Large intestine (tissue), 3 donors: Measurements from ENCODE around the gene TMPRSS11F. TPM values are rescaled to one million over a fixed set of nuclear protein-coding genes. Genes with fewer than 3 reads are reported as not detected.

Experiments used
- DNase-seq, 2 donors: peaks; one replicate each; pipeline versions ENCODE4 v3.0.0 to v3.0.0-alpha.2; 2013
- H3K27ac ChIP-seq: one replicate; pipeline ENCODE4 v1.5.1; 2013; ENCODE audit warnings: low read length
- H3K27me3 ChIP-seq: 2 replicates; pipeline ENCODE4 v1.6.1; 2013; ENCODE audit warnings: low read length; ENCODE audit not compliant: control insufficient read depth, insufficient read depth
- H3K36me3 ChIP-seq: 2 replicates; pipeline ENCODE4 v1.6.1; 2013; ENCODE audit warnings: low read length; ENCODE audit not compliant: control insufficient read depth, insufficient read depth
- H3K4me1 ChIP-seq: one replicate; pipeline ENCODE4 v1.6.1; 2013; ENCODE audit warnings: low read length; ENCODE audit not compliant: control insufficient read depth, insufficient read depth
- H3K4me3 ChIP-seq: one replicate; pipeline ENCODE4 v1.5.1; 2013; ENCODE audit warnings: low read length
- H3K9me3 ChIP-seq: one replicate; pipeline ENCODE4 v1.6.1; 2013; ENCODE audit warnings: mild to moderate bottlenecking, low read depth, low read length, moderate library complexity; ENCODE audit not compliant: control insufficient read depth
- WGBS: methylation state at CpG from one replicate; pipeline ENCODE4 v1.1.5; 2013; ENCODE audit warnings: low lambda C conversion rate; ENCODE audit not compliant: insufficient coverage; 5-methylcytosine and 5-hydroxymethylcytosine counted together
- polyA plus RNA-seq: library from polyadenylated mRNA; unstranded; fragments of 120-200 nt; gene quantifications from one replicate; pipeline ENCODE4 v1.2.1, GENCODE V29; 2013

The TMPRSS11F gene
- polyA plus RNA-seq, 1 donor, result not detected

DNA sequence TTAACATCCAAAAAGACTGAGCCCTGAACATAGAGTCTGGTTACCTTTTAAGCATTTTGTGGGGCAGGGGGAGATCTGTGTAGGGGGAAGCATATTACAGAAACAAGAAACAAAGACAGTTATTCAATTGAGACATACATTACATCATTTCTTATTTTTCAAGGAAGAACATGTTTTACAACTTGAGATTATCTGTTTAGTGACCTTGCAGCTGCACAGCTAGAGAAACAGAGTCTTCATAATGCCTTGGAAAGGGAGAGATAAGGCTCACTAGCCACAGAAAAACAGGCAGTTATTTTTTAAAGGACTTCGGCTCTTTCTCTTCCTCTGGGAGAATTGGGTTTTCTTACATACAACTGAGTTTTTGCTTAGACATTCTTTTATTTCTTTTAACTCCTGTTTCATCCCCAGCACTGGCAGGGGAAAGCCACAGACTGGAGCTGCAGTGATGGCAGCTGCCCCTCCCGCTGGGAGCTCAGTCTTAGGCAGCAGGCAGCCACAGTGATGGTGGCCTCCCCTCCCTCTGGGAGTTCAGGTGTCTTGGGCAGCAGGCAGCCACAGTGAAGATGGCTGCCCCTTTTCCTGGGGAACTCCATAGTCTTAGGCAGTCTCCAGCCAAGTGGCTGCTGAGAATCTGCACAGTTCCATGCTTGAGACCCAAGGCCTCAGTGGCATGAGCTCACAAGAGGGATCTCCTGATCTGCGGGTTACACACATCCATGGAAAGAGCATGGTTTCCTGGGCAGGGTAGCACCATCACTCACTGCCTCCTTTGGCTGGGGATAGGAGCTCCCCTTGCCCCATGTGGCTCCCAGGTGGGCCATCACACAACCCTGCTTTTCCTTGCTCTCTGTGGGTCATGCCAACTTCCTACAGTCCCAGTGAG, 19.4 kb upstream of the TMPRSS11F start:
- no peaks in the 10 kb centered on the region for H3K36me3 ChIP-seq
- no peaks in the 10 kb centered on the region for H3K27me3 ChIP-seq
- no peaks in the 10 kb centered on the region for H3K4me1 ChIP-seq
- no peak for DNase-seq
- no peak overlapping the region for H3K27ac ChIP-seq
- H3K4me3 ChIP-seq, result no peak overlapping the region
- no peaks in the 10 kb centered on the region for H3K9me3 ChIP-seq
- WGBS, result 33% methylated on average over 1 of the region's 3 CpGs

DNA sequence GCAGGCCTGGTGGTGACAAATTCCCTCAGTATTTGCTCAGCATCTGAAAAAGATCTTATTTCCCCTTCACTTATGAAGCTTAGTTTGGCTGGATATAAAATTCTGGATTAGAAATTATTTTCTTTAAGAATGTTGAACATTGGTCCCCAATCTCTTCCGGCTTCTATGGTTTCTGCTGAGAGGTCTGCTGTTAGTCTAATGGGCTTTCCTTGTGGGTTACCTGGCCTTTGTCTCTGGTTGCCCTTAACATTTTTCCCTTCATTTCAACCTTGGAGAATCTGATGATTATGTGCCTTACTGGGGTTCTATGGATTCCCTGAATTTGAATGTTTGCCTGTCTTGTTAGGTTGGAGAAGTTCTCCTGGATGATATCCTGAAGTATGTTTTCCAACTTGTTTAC, 17.4 kb upstream of the TMPRSS11F start:
- 86% methylated on average over 1 of the region's 1 CpG for whole genome bisulfite sequencing
- Histone ChIP-seq H3K27ac (no peak overlapping the region), H3K9me3 (no peaks in the 10 kb centered on the region), H3K27me3 (no peaks in the 10 kb centered on the region), H3K4me1 (no peaks in the 10 kb centered on the region), H3K4me3 (no peak overlapping the region), H3K36me3 (no peaks in the 10 kb centered on the region)
- no peak for DNase-seq

DNA sequence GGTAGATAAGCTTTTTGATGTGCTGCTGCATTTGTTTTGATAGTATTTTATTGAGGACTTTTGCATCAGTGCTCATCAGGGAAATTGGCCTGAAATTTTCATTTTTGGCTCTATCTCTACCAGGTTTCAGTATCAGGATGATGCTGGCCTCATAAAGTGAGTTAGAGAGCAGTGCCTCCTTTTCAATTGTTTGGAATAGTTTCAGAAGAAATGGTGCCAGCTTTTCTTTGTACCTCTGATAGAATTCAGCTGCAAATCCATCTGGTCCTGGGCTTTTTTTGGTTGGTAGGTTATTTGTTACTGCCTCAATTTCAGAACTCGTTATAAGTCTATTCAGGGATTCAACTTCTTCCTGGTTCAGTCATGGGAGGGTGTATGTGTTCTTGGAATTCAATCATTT, 15.6 kb upstream of the TMPRSS11F start:
- Histone ChIP-seq H3K9me3 (no peaks in the 10 kb centered on the region), H3K4me3 (no peak overlapping the region), H3K27me3 (no peaks in the 10 kb centered on the region), H3K36me3 (no peaks in the 10 kb centered on the region), H3K27ac (no peak overlapping the region), H3K4me1 (no peaks in the 10 kb centered on the region)
- WGBS, result no CpG with 5 or more reads among the region's 1 CpG
- no peak for DNase-seq

DNA sequence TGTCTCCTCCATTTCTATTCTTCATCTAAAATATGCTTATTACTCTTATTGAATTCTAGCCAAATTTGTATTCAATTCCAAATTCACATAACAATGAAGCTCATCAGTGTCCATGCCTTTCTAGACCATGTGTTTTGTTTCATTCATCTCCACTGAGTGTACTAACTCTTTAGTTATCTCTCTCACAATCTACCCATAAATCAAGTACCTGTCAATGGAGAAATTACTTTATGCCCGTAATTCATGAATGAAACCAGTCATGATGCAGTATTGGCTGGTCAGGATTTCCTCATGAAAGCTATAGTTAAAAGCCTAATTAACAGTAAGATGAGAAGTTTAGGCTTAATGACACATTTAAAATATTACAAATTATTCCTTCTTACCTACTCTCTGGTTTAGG, 12.2 kb upstream of the TMPRSS11F start:
- WGBS, result no CpG with 5 or more reads among the region's 1 CpG
- Histone ChIP-seq H3K27me3 (no peaks in the 10 kb centered on the region), H3K4me1 (no peaks in the 10 kb centered on the region), H3K4me3 (no peak overlapping the region), H3K36me3 (no peaks in the 10 kb centered on the region), H3K9me3 (no peaks in the 10 kb centered on the region), H3K27ac (no peak overlapping the region)
- DNase-seq, result no peak

DNA sequence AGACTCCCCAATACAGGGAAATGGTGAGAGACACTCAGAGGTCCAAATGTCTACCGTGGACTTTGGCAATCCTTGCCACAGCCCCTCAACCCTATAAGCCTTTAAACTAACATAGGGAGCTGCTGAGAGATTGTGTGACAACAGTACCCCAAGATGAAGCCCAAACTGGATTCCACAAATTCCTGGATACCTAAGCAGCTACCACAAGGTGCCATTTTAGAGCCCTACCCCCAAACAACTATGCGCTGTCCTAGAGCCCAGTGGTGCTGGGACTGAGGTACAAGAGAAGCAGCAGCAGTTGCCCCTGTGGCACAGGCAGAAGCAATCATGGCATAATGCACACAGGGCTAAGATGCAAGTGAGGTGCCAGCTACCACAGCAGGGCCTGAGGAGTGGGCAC, 2.7 kb upstream of the TMPRSS11F start:
- DNase-seq, result no peak
- Histone ChIP-seq H3K4me1 (no peaks in the 10 kb centered on the region), H3K27ac (no peak overlapping the region), H3K4me3 (no peak overlapping the region), H3K36me3 (no peaks in the 10 kb centered on the region), H3K9me3 (no peaks in the 10 kb centered on the region), H3K27me3 (no peaks in the 10 kb centered on the region)
- WGBS, result no CpG with 5 or more reads among the region's 2 CpGs

DNA sequence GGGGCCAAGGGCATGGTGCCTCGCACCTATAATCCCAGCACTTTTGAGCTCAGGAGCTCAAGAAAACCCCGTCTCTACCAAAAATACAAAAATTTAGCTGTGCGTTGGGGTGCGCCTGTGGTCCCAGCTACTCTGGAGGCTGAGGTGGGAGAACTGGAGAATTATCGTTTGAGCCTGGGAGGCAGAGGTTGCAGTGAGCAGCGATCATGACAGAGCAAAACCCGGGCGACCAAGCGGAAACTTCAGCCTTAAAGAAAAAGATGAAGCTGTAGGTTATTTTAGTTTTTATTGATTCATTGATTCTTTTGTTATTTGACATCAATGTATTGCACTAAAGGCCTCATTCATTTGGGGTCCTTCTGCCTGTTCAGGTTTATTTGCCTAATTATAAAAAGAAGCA, 5.4 kb downstream of the TMPRSS11F start:
- H3K27ac ChIP-seq, result no peak overlapping the region
- no peaks in the 10 kb centered on the region for H3K4me1 ChIP-seq
- no peak overlapping the region for H3K4me3 ChIP-seq
- H3K9me3 ChIP-seq, result no peaks in the 10 kb centered on the region
- H3K36me3 ChIP-seq, result no peaks in the 10 kb centered on the region
- no CpG with 5 or more reads among the region's 9 CpGs for WGBS
- DNase-seq, result no peak
- no peaks in the 10 kb centered on the region for H3K27me3 ChIP-seq

DNA sequence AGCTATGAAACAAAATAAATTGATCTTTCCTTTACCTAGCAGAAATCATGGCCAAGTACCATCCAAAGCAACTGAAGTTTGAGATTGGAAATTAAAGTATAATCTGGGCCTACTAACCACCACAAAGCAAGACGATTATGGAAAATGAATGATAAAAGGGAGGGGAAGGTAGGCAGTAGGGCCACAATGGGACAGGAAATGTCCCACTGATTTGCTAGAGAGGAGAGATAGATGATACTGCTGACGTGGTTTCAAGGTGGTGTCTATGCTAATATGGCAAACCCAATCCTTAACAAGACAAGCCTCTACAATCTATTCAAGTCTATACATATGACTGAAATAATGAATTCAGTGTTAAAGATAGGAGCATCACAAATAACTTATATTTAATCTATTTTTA, 6.1 kb downstream of the TMPRSS11F start:
- Histone ChIP-seq H3K27ac (no peak overlapping the region), H3K27me3 (no peaks in the 10 kb centered on the region), H3K9me3 (no peaks in the 10 kb centered on the region), H3K4me3 (no peak overlapping the region), H3K36me3 (no peaks in the 10 kb centered on the region), H3K4me1 (no peaks in the 10 kb centered on the region)
- WGBS, result 100% methylated on average over 1 of the region's 2 CpGs
- DNase-seq, result no peak

DNA sequence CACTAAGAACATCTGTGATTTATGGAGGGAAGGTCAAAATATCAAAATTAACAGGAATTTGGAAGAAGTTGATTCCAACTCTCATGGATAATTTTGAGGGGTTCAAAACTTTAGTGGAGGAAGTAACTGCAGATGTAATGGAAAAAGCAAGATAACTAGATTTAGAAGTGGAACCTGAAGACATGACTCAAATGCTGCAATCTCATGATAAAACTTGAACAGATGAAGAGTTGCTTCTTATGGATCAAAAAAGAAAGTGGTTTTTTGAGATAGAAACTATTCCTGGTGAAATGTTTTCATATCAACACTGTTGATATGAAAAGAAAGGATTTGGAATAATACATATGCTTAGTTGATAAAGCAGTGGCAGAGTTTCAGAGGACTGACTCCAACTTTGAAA, 9.7 kb downstream of the TMPRSS11F start:
- no peak overlapping the region for H3K27ac ChIP-seq
- H3K9me3 ChIP-seq, result peaks cover 6% of the 10 kb centered on the region
- H3K4me1 ChIP-seq, result no peaks in the 10 kb centered on the region
- no peaks in the 10 kb centered on the region for H3K27me3 ChIP-seq
- H3K4me3 ChIP-seq, result no peak overlapping the region
- DNase-seq, result no peak
- no peaks in the 10 kb centered on the region for H3K36me3 ChIP-seq

DNA sequence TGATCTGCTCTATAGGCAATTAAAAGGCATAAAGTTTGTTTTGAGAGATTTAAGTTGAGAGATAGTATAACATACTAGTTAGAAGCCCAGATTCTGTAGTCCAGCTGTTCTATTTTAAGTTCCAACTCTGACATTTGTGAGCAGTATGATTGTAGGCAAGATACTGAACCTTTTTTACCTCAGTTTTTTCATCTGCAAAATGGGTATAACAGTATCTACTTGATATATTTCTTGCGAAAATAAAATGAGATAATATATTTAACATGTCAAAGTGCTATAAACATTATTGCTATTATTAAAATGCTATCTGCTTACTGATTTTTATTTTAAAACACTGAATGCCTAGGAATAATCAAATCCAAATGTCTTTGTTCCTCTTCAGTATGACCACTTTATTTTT, 19.2 kb downstream of the TMPRSS11F start:
- no peak overlapping the region for H3K4me3 ChIP-seq
- 100% methylated on average over 1 of the region's 1 CpG for WGBS
- no peak for DNase-seq

DNA sequence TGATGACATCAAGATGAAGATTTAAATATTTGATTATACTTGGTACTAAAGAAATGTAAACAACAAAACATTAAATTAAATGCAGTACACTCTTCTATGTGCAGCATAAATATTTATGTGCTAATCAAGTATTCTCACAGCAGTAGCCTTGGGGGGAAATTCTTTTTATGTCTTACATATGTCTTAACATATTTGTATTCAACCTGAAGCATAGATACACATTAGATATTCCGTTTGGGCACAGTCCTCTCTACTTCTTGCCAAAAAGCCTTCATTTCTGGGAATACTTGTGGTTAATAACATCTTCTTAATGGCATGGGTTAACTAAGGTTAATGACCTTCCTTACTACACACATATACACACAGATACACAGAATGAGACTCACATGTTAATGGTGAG, 19.8 kb downstream of the TMPRSS11F start:
- Histone ChIP-seq H3K4me3 (no peak overlapping the region), H3K27ac (no peak overlapping the region), H3K4me1 (no peaks in the 10 kb centered on the region), H3K36me3 (no peaks in the 10 kb centered on the region), H3K27me3 (no peaks in the 10 kb centered on the region), H3K9me3 (no peaks in the 10 kb centered on the region)
- no peak for DNase-seq
- no CpG with 5 or more reads among the region's 1 CpG for WGBS

More for the DNA sequence above, 19.2 kb downstream of the TMPRSS11F start:
- H3K27me3 ChIP-seq, result no peaks in the 10 kb centered on the region
- H3K9me3 ChIP-seq, result peaks cover 4% of the 10 kb centered on the region
- no peaks in the 10 kb centered on the region for H3K4me1 ChIP-seq
- H3K36me3 ChIP-seq, result no peaks in the 10 kb centered on the region
- no peak overlapping the region for H3K27ac ChIP-seq

DNA sequence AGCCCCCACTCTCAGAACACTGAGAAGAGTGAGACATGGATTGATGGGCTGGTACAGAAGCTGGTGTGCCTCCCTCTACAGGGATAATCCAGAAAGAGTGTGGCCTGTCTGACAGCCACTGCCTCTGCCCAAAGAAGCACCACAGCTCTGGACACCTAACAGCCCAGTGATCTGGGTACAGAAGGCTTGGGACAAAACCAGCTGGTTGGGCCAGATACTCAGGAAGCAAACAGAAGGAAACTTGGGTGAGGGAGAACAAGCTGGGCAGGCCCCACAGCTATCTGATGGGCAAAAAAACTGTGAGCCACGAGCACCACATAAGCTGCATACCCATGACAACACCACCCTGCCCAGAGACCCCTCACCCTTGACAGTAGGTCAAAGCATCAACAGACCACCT, 46.9 kb downstream of the TMPRSS11F start:
- DNase-seq, result no peak
- no peak overlapping the region for H3K27ac ChIP-seq
- no CpG with 5 or more reads among the region's 1 CpG for WGBS
- no peaks in the 10 kb centered on the region for H3K4me1 ChIP-seq
- no peaks in the 10 kb centered on the region for H3K27me3 ChIP-seq
- no peak overlapping the region for H3K4me3 ChIP-seq
- H3K9me3 ChIP-seq, result no peaks in the 10 kb centered on the region
- no peaks in the 10 kb centered on the region for H3K36me3 ChIP-seq
